ENCODE data around the gene SARNP.
"Not testable (repeated sequence)": the region's sequence is repeated elsewhere in the genome, so short reads cannot be mapped to it uniquely, and the experiment has no call there.

Gene SARNP

GRCh38 chr12:55817345-55818139, at the start of gene SARNP, which contains the start of gene ORMDL2:
SARNP (minus strand) TSS chr12:55817724; CDS start chr12:55817701, 23 bp downstream.
ORMDL2 (plus strand) TSS chr12:55818041; CDS start chr12:55819000, 959 bp downstream.
- DNase-seq (ENCODE audit: low read depth), result peak; percentile 86

GRCh38 chr12:55866454-55867004, 49.0 kb upstream of the SARNP start:
- not testable (repeated sequence) for DNase-seq (ENCODE audit: low read depth)

GRCh38 chr12:55865327-55865726, 47.8 kb upstream of the SARNP start:
- DNase-seq (ENCODE audit: low read depth), result no peak

GRCh38 chr12:55862931-55863330, 45.4 kb upstream of the SARNP start:
- not testable (repeated sequence) for DNase-seq (ENCODE audit: low read depth)

- no peak for DNase-seq (ENCODE audit: low read depth)
Measured at GRCh38 chr12:55862286-55862685, 44.8 kb upstream of the SARNP start.

- no peak for DNase-seq (ENCODE audit: low read depth)
Measured at GRCh38 chr12:55861871-55862270, 44.3 kb upstream of the SARNP start.

GRCh38 chr12:55861396-55861795, 43.9 kb upstream of the SARNP start:
- no peak for DNase-seq (ENCODE audit: low read depth)

- no peak for DNase-seq (ENCODE audit: low read depth)
Measured at GRCh38 chr12:55852740-55853139, 35.2 kb upstream of the SARNP start.

- DNase-seq (ENCODE audit: low read depth), result no peak
Measured at GRCh38 chr12:55850893-55851292, 33.4 kb upstream of the SARNP start.

GRCh38 chr12:55850401-55850800, 32.9 kb upstream of the SARNP start:
- DNase-seq (ENCODE audit: low read depth), result no peak

- DNase-seq (ENCODE audit: low read depth), result no peak
Measured at GRCh38 chr12:55849616-55850343, 32.3 kb upstream of the SARNP start.

GRCh38 chr12:55847603-55848291, 30.2 kb upstream of the SARNP start:
- DNase-seq (ENCODE audit: low read depth), result no peak

- no peak for DNase-seq (ENCODE audit: low read depth)
Measured at GRCh38 chr12:55847033-55847432, 29.5 kb upstream of the SARNP start.

- no peak for DNase-seq (ENCODE audit: low read depth)
Measured at GRCh38 chr12:55845785-55846496, 28.4 kb upstream of the SARNP start.

- no peak for DNase-seq (ENCODE audit: low read depth)
Measured at GRCh38 chr12:55845361-55845760, 27.8 kb upstream of the SARNP start.

GRCh38 chr12:55844961-55845360, 27.4 kb upstream of the SARNP start:
- no peak for DNase-seq (ENCODE audit: low read depth)

- no peak for DNase-seq (ENCODE audit: low read depth)
Measured at GRCh38 chr12:55843431-55843830, 25.9 kb upstream of the SARNP start.

GRCh38 chr12:55842681-55843429, 25.3 kb upstream of the SARNP start, which contains the start of gene MMP19:
MMP19 (minus strand) TSS chr12:55842936; CDS start chr12:55842830, 106 bp downstream.
- no peak for DNase-seq (ENCODE audit: low read depth)

- no peak for DNase-seq (ENCODE audit: low read depth)
Measured at GRCh38 chr12:55840581-55841351, 23.2 kb upstream of the SARNP start.
